ENCODE measurements around the gene MRPL21. TPM values are rescaled to one million over a fixed set of nuclear protein-coding genes. Genes with fewer than 3 reads are reported as not detected.

The MRPL21 gene
- total and polyA plus RNA-seq, 2 donors (not counting 1 experiment from before 2014, with no cell fraction given) = 23.8 to 35.8 TPM

- Histone ChIP-seq H4K20me1 (ENCODE audit: control insufficient read depth, insufficient read depth, low read length, poor library complexity, severe bottlenecking) (no peaks in the 10 kb centered on the region), H2AFZ (ENCODE audit: insufficient read depth, low read depth, low read length, poor library complexity, severe bottlenecking) (no peak overlapping the region), H3K4me1 (ENCODE audit: control insufficient read depth in 2 of 2, insufficient read depth in 2 of 2, low read length in 2 of 2) (no peaks in the 10 kb centered on the region), H3K4me2 (replicated peaks; ENCODE audit: low read depth, low read length, poor library complexity, severe bottlenecking) (no peak overlapping the region), H3K9me3 (ENCODE audit: control extremely low read depth in 1 of 3, control insufficient read depth in 2 of 3, insufficient read depth in 1 of 3, low read length in 2 of 3) (no peaks in the 10 kb centered on the region), H3K27me3 (replicated peaks in 1 of 4; ENCODE audit: control extremely low read depth in 1 of 4, control insufficient read depth in 3 of 4, insufficient read depth in 4 of 4, low read length in 3 of 4) (no peaks in the 10 kb centered on the region), H3K4me3 (ENCODE audit: control extremely low read depth in 1 of 5, extremely low read depth in 1 of 5, insufficient read depth in 1 of 5, low read depth in 2 of 5, low read length in 4 of 5) (no peak overlapping the region), H3K27ac (ENCODE audit: low read length in 2 of 2) (no peak overlapping the region), H3K79me2 (ENCODE audit: control insufficient read depth, insufficient read depth, low read length) (no peaks in the 10 kb centered on the region), H3K36me3 (replicated peaks in 1 of 2; ENCODE audit: control extremely low read depth in 1 of 2, control insufficient read depth in 1 of 2, extremely low read depth in 1 of 2, insufficient read depth in 2 of 2, low read length in 1 of 2) (peaks cover 0 to 54% of the 10 kb centered on the region in 2 experiments), H3K9ac (ENCODE audit: low read length) (no peak overlapping the region)
- no peaks in the 10 kb centered on the region for H3K27me3 Mint-ChIP-seq
- H3K4me3 Mint-ChIP-seq = no peak overlapping the region
- intact Hi-C loops (cut with micrococcal nuclease) = no loop called here
- TF ChIP-seq EZH2 (IDR thresholded peaks at IDR 0.05; ENCODE audit: borderline replicate concordance, insufficient read depth, low read depth, low read length, poor library complexity, severe bottlenecking) (no peak), CTCF (IDR thresholded peaks at IDR 0.05) (no peak)
- POLR2A ChIA-PET = no interaction called here
- no peaks in the 10 kb centered on the region for H3K9me3 Mint-ChIP-seq (ENCODE audit: insufficient read depth)
- 99% methylated on average over 23 of the region's 29 CpGs for WGBS (ENCODE audit: insufficient coverage)
- no peak for DNase-seq
- CTCF ChIA-PET = no interaction called here
- no peak for ATAC-seq (ENCODE audit: low read depth)
- H3K4me1 Mint-ChIP-seq = no peaks in the 10 kb centered on the region
- no peak overlapping the region for H3K27ac Mint-ChIP-seq
Observed at GRCh38 chr11:68935516-68936357, 32.1 kb upstream of the MRPL21 start.

DNA sequence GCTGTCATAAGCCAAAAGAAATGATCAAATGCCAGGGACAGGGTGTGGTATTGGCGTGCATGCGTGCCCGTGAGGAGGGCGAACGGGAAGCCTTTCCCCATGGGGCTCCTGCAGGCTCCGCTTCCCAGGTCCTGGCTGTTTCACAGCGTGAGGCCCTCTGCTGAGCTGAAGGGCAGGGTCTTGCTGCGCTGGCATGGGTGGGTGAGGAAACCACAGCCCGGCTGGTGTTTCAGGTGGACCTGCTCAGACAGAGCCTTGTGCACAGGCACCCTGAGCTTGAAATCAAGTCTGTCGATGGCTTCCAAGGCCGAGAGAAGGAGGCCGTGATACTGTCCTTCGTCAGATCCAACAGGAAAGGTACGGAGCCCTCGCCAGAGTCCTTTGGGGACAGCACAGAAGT is 31.4 kb upstream of the MRPL21 start:
- ChIA-PET CTCF (no interaction called here), POLR2A (no interaction called here)
- DNase-seq = no peak
- H3K36me3 ChIP-seq (replicated peaks in 1 of 2; ENCODE audit: control extremely low read depth in 1 of 2, control insufficient read depth in 1 of 2, extremely low read depth in 1 of 2, insufficient read depth in 2 of 2, low read length in 1 of 2) = peaks cover 0 to 57% of the 10 kb centered on the region in 2 experiments
- no peaks in the 10 kb centered on the region for H3K79me2 ChIP-seq (ENCODE audit: control insufficient read depth, insufficient read depth, low read length)
- no peak for ATAC-seq (ENCODE audit: low read depth)
- H3K4me1 Mint-ChIP-seq = no peaks in the 10 kb centered on the region
- no peak for TF ChIP-seq EZH2 (IDR thresholded peaks at IDR 0.05; ENCODE audit: borderline replicate concordance, insufficient read depth, low read depth, low read length, poor library complexity, severe bottlenecking)
- TF ChIP-seq CTCF (IDR thresholded peaks at IDR 0.05) = no peak
- H3K9me3 Mint-ChIP-seq (ENCODE audit: insufficient read depth) = no peaks in the 10 kb centered on the region
- no peak overlapping the region for H3K27ac Mint-ChIP-seq
- no peaks in the 10 kb centered on the region for H3K27me3 Mint-ChIP-seq
- no peaks in the 10 kb centered on the region for H3K27me3 ChIP-seq (replicated peaks in 1 of 4; ENCODE audit: control extremely low read depth in 1 of 4, control insufficient read depth in 3 of 4, insufficient read depth in 4 of 4, low read length in 3 of 4)
- H3K4me1 ChIP-seq (ENCODE audit: control insufficient read depth in 2 of 2, insufficient read depth in 2 of 2, low read length in 2 of 2) = no peaks in the 10 kb centered on the region
- H3K9ac ChIP-seq (ENCODE audit: low read length) = no peak overlapping the region
- no peak overlapping the region for H2AFZ ChIP-seq (ENCODE audit: insufficient read depth, low read depth, low read length, poor library complexity, severe bottlenecking)
- H3K4me2 ChIP-seq (replicated peaks; ENCODE audit: low read depth, low read length, poor library complexity, severe bottlenecking) = no peak overlapping the region
- H3K4me3 Mint-ChIP-seq = no peak overlapping the region
- WGBS (ENCODE audit: insufficient coverage) = over 99% methylated on average over 15 of the region's 15 CpGs
- H3K9me3 ChIP-seq (ENCODE audit: control extremely low read depth in 1 of 3, control insufficient read depth in 2 of 3, insufficient read depth in 1 of 3, low read length in 2 of 3) = no peaks in the 10 kb centered on the region
- no peaks in the 10 kb centered on the region for H4K20me1 ChIP-seq (ENCODE audit: control insufficient read depth, insufficient read depth, low read length, poor library complexity, severe bottlenecking)
- H3K4me3 ChIP-seq (ENCODE audit: control extremely low read depth in 1 of 5, extremely low read depth in 1 of 5, insufficient read depth in 1 of 5, low read depth in 2 of 5, low read length in 4 of 5) = no peak overlapping the region
- H3K27ac ChIP-seq (ENCODE audit: low read length in 2 of 2) = no peak overlapping the region
- intact Hi-C loops (cut with micrococcal nuclease) = no loop called here
